HepG2 (cell line): ENCODE results near the gene MYL12B. TPM values are rescaled to one million over a fixed set of nuclear protein-coding genes. Genes with fewer than 3 reads are reported as not detected.

Experiments
- DNMT3B ChIP-seq: conservative IDR thresholded peaks from 2 replicates; pipeline ENCODE4 v1.6.1; 2016; ENCODE audit warnings: missing biosample characterization, control low read depth
- FOXK1 ChIP-seq: sonication (generic); formaldehyde crosslinking; IDR thresholded peaks from 2 replicates; pipeline ENCODE4 v1.4.0; 2020; ENCODE audit warnings: low read depth, missing genetic modification reagents, borderline replicate concordance
- GFI1 ChIP-seq: sonication (generic); formaldehyde crosslinking; IDR thresholded peaks from 2 replicates; pipeline ENCODE4 v1.5.0; 2020; ENCODE audit warnings: missing genetic modification reagents, mild to moderate bottlenecking, borderline replicate concordance
- HHEX ChIP-seq: IDR thresholded peaks from 2 replicates; pipeline ENCODE4 v1.6.1; 2016; ENCODE audit warnings: control low read depth
- KLF6 ChIP-seq: IDR thresholded peaks from 2 replicates; pipeline ENCODE4 v1.8.0; 2016; ENCODE audit warnings: missing biosample characterization, missing genetic modification reagents
- NR1H2 ChIP-seq: sonication (generic); formaldehyde crosslinking; IDR thresholded peaks from 2 replicates; pipeline ENCODE4 v1.8.1; 2022; ENCODE audit warnings: low read depth, missing genetic modification reagents, borderline replicate concordance
- SNAPC2 ChIP-seq: sonication (generic); formaldehyde crosslinking; IDR thresholded peaks from 2 replicates; pipeline ENCODE4 v1.8.1; 2022; ENCODE audit warnings: mild to moderate bottlenecking, missing genetic modification reagents
- ZNF333 ChIP-seq: sonication (generic); formaldehyde crosslinking; IDR thresholded peaks from 2 replicates; pipeline ENCODE4 v1.4.0; 2020; ENCODE audit warnings: mild to moderate bottlenecking, missing genetic modification reagents, borderline replicate concordance
- ZNF644 ChIP-seq: IDR thresholded peaks from 2 replicates; pipeline ENCODE4 v1.6.1; 2016; ENCODE audit warnings: low read depth
- polyA plus RNA-seq, 8 experiments: library from polyadenylated mRNA; depleted of rRNA in 3 of 8; stranded (reverse) in 7 of 8; unstranded in 1 of 8; fragments of >200 nt; fragmentation: Illumina TruSeq in 4 of 8; extraction: Trizol in 4 of 8; gene quantifications; 2 replicates each; pipeline versions ENCODE4 v1.2.1 to v1.2.3, GENCODE V29; 2011 to 2016; ENCODE audit warnings: low read depth in 4 of 8, missing spikeins in 1 of 8, mixed read lengths in 1 of 8; ENCODE audit not compliant: insufficient read depth in 1 of 8
- total RNA-seq, 5 experiments: library from RNA; depleted of rRNA; stranded (reverse); fragments of >200 nt; fragmentation: Illumina TruSeq; extraction: Trizol; gene quantifications; 2 replicates each; pipeline ENCODE4 v1.2.3, GENCODE V29; 2016; ENCODE audit warnings: low read depth in 1 of 5
- TF ChIP-seq, protein P1 (sequence below): sonication (generic); formaldehyde crosslinking; IDR thresholded peaks from 2 replicates; pipeline ENCODE4 v1.8.0; 2022; ENCODE audit warnings: mild to moderate bottlenecking, missing genetic modification reagents; ENCODE audit not compliant: insufficient replicate concordance
- TF ChIP-seq, protein P2 (sequence below): sonication (generic); formaldehyde crosslinking; IDR thresholded peaks from 2 replicates; pipeline ENCODE4 v1.4.0; 2020; ENCODE audit warnings: mild to moderate bottlenecking, missing genetic modification reagents
- TF ChIP-seq, protein P3 (sequence below): conservative IDR thresholded peaks from 2 replicates; pipeline ENCODE4 v1.6.1; 2018; ENCODE audit warnings: missing genetic modification reagents
- TF ChIP-seq, protein P4 (sequence below): sonication (generic); formaldehyde crosslinking; IDR thresholded peaks from 2 replicates; pipeline ENCODE4 v1.9.0; 2022; ENCODE audit warnings: low read depth, missing genetic modification reagents
- TF ChIP-seq, protein P5 (sequence below): sonication (generic); formaldehyde crosslinking; IDR thresholded peaks from 2 replicates; pipeline ENCODE4 v1.4.0; 2020; ENCODE audit warnings: missing genetic modification reagents
- TF ChIP-seq, protein P6 (sequence below): IDR thresholded peaks from 2 replicates; pipeline ENCODE4 v1.6.1; 2016; ENCODE audit warnings: mild to moderate bottlenecking, missing biosample characterization, missing genetic modification reagents
- TF ChIP-seq, protein P7 (sequence below): sonication (generic); formaldehyde crosslinking; IDR thresholded peaks from 2 replicates; pipeline ENCODE4 v1.5.1; 2020; ENCODE audit warnings: missing genetic modification reagents, mild to moderate bottlenecking, borderline replicate concordance
- TF ChIP-seq, protein P8 (sequence below): sonication (generic); formaldehyde crosslinking; IDR thresholded peaks from 2 replicates; pipeline ENCODE4 v1.8.0; 2022; ENCODE audit warnings: mild to moderate bottlenecking, missing genetic modification reagents, moderate library complexity

MYL12B gene
- total and polyA plus RNA-seq, 2 of the 13 experiments (the other 11 are each of a cell fraction or from before 2014, with no cell fraction given), result 265 to 340 TPM

DNA sequence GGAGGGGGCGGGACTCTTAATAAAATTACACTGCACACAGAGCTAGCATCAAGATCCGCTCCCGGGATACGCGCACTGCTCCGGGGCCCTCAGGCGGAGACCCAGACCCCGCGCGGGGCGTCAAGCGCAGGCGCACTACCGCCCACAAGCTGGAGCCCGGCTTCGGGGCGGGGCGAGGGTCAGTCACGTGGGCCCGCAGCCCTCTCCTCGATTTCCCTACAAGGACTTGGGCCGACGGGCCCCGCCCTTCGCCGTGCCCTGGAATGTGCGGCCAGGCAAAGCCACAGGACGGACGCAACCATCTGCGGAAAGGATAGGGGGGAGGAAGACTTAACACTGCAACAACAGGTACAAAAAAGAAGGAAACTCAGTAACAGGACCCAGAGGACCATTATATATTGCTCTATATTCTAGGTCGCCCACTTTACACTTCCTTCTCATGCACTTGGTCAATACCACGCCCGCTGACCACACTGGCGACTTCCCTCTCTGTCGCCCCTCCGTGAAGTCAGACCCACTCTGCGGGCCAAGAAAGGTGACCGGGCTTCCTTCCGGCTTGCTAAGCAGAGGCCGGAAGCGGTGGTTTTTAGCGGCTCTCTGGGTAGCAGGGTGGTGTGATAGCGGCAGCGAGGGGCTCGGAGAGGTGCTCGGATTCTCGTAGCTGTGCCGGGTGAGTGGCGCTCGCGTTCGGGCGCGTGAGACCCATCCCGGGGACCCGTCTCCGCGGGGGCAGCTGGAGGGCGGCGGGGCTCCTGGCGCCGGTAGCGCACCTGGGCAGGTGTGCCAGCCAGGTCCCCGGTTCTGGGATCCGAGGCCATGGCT lies 14.5 kb upstream of the MYL12B start, which contains the start of gene MYL12A (continued):
- TF ChIP-seq, protein P1, sequence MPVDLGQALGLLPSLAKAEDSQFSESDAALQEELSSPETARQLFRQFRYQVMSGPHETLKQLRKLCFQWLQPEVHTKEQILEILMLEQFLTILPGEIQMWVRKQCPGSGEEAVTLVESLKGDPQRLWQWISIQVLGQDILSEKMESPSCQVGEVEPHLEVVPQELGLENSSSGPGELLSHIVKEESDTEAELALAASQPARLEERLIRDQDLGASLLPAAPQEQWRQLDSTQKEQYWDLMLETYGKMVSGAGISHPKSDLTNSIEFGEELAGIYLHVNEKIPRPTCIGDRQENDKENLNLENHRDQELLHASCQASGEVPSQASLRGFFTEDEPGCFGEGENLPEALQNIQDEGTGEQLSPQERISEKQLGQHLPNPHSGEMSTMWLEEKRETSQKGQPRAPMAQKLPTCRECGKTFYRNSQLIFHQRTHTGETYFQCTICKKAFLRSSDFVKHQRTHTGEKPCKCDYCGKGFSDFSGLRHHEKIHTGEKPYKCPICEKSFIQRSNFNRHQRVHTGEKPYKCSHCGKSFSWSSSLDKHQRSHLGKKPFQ (CRISPR knock-in tag), result peak; percentile 63
- TF ChIP-seq ZNF644 (CRISPR knock-in tag), result no peak
- TF ChIP-seq, protein P2, sequence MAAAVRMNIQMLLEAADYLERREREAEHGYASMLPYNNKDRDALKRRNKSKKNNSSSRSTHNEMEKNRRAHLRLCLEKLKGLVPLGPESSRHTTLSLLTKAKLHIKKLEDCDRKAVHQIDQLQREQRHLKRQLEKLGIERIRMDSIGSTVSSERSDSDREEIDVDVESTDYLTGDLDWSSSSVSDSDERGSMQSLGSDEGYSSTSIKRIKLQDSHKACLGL (CRISPR knock-in tag), result peak; percentile 26; the same call in 1 of the 2 replicates
- peak; percentile 73; the same call in 1 of the 2 replicates for TF ChIP-seq SNAPC2
- TF ChIP-seq, protein P3, sequence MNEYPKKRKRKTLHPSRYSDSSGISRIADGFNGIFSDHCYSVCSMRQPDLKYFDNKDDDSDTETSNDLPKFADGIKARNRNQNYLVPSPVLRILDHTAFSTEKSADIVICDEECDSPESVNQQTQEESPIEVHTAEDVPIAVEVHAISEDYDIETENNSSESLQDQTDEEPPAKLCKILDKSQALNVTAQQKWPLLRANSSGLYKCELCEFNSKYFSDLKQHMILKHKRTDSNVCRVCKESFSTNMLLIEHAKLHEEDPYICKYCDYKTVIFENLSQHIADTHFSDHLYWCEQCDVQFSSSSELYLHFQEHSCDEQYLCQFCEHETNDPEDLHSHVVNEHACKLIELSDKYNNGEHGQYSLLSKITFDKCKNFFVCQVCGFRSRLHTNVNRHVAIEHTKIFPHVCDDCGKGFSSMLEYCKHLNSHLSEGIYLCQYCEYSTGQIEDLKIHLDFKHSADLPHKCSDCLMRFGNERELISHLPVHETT (CRISPR knock-in tag), result no peak
- TF ChIP-seq, protein P4, sequence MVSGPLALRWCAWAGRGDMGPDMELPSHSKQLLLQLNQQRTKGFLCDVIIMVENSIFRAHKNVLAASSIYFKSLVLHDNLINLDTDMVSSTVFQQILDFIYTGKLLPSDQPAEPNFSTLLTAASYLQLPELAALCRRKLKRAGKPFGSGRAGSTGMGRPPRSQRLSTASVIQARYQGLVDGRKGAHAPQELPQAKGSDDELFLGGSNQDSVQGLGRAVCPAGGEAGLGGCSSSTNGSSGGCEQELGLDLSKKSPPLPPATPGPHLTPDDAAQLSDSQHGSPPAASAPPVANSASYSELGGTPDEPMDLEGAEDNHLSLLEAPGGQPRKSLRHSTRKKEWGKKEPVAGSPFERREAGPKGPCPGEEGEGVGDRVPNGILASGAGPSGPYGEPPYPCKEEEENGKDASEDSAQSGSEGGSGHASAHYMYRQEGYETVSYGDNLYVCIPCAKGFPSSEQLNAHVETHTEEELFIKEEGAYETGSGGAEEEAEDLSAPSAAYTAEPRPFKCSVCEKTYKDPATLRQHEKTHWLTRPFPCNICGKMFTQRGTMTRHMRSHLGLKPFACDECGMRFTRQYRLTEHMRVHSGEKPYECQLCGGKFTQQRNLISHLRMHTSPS (CRISPR knock-in tag), result 0 out of 2 replicates have a peak, but pooled peaks have one; percentile 25
- TF ChIP-seq FOXK1, result 0 out of 2 replicates have a peak, but pooled peaks have one; percentile 20
- TF ChIP-seq, protein P5, sequence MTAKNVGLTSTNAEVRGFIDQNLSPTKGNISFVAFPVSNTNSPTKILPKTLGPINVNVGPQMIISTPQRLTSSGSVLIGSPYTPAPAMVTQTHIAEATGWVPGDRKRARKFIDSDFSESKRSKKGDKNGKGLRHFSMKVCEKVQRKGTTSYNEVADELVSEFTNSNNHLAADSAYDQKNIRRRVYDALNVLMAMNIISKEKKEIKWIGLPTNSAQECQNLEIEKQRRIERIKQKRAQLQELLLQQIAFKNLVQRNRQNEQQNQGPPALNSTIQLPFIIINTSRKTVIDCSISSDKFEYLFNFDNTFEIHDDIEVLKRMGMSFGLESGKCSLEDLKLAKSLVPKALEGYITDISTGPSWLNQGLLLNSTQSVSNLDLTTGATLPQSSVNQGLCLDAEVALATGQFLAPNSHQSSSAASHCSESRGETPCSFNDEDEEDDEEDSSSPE (CRISPR knock-in tag), result peak; percentile 58
- TF ChIP-seq, protein P6, sequence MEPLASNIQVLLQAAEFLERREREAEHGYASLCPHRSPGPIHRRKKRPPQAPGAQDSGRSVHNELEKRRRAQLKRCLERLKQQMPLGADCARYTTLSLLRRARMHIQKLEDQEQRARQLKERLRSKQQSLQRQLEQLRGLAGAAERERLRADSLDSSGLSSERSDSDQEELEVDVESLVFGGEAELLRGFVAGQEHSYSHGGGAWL, result no peak; the same call in none of the 2 replicates
- no peak for TF ChIP-seq NR1H2 (CRISPR knock-in tag)
- TF ChIP-seq, protein P7, sequence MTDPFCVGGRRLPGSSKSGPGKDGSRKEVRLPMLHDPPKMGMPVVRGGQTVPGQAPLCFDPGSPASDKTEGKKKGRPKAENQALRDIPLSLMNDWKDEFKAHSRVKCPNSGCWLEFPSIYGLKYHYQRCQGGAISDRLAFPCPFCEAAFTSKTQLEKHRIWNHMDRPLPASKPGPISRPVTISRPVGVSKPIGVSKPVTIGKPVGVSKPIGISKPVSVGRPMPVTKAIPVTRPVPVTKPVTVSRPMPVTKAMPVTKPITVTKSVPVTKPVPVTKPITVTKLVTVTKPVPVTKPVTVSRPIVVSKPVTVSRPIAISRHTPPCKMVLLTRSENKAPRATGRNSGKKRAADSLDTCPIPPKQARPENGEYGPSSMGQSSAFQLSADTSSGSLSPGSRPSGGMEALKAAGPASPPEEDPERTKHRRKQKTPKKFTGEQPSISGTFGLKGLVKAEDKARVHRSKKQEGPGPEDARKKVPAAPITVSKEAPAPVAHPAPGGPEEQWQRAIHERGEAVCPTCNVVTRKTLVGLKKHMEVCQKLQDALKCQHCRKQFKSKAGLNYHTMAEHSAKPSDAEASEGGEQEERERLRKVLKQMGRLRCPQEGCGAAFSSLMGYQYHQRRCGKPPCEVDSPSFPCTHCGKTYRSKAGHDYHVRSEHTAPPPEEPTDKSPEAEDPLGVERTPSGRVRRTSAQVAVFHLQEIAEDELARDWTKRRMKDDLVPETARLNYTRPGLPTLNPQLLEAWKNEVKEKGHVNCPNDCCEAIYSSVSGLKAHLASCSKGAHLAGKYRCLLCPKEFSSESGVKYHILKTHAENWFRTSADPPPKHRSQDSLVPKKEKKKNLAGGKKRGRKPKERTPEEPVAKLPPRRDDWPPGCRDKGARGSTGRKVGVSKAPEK (CRISPR knock-in tag), result no peak
- TF ChIP-seq KLF6 (CRISPR knock-in tag), result peak; percentile 72
- no peak for TF ChIP-seq HHEX (CRISPR knock-in tag)
- no peak for TF ChIP-seq GFI1 (CRISPR knock-in tag)
- TF ChIP-seq, protein P8, sequence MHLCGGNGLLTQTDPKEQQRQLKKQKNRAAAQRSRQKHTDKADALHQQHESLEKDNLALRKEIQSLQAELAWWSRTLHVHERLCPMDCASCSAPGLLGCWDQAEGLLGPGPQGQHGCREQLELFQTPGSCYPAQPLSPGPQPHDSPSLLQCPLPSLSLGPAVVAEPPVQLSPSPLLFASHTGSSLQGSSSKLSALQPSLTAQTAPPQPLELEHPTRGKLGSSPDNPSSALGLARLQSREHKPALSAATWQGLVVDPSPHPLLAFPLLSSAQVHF, result no peak
- TF ChIP-seq ZNF333 (CRISPR knock-in tag), result peak; percentile 60; the same call in 1 of the 2 replicates
- TF ChIP-seq DNMT3B (CRISPR knock-in tag), result no peak
